ENCODE measurements around the gene PPM1N. TPM values are rescaled to one million over a fixed set of nuclear protein-coding genes. Genes with fewer than 3 reads are reported as not detected.

PPM1N gene
- total and polyA plus RNA-seq, 4 donors: 0.67 to 2.5 (median 0.88) TPM; not detected in 1

- intact Hi-C loops (cut with DNase I): no loop called here
- no peaks in the 10 kb centered on the region for H3K4me1 ChIP-seq (ENCODE audit: control insufficient read depth in 1 of 2, insufficient read depth in 2 of 2, low read length in 2 of 2)
- no peaks in the 10 kb centered on the region for H3K36me3 ChIP-seq (ENCODE audit: control insufficient read depth in 1 of 2, insufficient read depth in 2 of 2, low read length in 1 of 2)
- no peaks in the 10 kb centered on the region for H3K9me3 ChIP-seq (ENCODE audit: control insufficient read depth, low read length)
- peak overlapping the region in 1 of 2 donors; percentile 91 for H3K27ac ChIP-seq (ENCODE audit: low read depth in 1 of 2, low read length in 2 of 2)
- ATAC-seq (ENCODE audit: low FRiP score) (peak; percentile 82), DNase-seq (peak; percentile 95)
- WGBS, 2 donors: 0% methylated on average over 62 to 66 of the region's 66 CpGs
- H3K4me3 ChIP-seq (ENCODE audit: low read length in 2 of 2): peak overlapping the region; percentile 23 to 35
- H3K27me3 ChIP-seq (ENCODE audit: control insufficient read depth in 1 of 2, insufficient read depth in 2 of 2, low read length in 1 of 2): no peaks in the 10 kb centered on the region
These were observed 28.9 kb upstream of the PPM1N start for GRCh38 chr19:45469132-45469944.

DNA sequence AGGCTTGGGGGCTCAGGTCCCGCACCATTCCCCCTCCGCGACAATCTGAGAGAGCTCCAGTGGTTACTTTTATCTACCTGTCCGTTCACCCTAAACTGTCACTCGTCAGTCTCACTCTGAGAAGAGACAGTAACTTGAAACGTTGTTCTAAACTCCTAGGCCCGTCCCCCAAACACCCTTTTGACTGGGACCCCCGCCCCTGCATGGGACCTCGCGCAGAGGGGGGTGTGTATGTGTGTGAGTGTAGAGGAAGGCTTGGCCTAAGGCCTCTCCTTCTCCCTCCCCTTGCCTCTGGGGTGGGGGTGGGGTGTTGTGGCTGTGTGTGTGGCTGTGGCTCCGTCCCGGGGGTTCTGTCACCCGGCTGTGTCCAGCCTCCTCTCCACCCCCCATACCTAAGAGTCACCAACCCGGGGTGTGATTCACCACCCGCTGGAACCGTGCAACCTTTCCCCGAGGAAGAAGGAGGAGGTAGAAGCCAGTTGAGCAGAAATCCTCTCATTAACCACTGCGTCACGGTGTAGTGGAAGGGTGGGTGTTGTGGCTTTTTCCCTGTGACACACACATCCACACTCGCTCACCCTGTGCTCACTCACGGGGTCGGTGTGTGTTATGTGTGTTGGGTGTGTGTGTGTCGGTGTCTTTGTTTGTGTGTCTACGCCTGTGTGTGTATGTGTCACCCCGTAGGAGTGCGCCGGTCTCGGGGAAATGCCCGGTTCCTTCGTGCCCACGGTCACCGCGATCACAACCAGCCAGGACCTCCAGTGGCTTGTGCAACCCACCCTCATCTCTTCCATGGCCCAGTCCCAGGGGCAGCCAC, 28.1 kb upstream of the PPM1N start:
- Histone ChIP-seq H3K4me1 (ENCODE audit: control insufficient read depth in 1 of 2, insufficient read depth in 2 of 2, low read length in 2 of 2) (no peaks in the 10 kb centered on the region), H3K27me3 (ENCODE audit: control insufficient read depth in 1 of 2, insufficient read depth in 2 of 2, low read length in 1 of 2) (no peaks in the 10 kb centered on the region), H3K9me3 (ENCODE audit: control insufficient read depth, low read length) (no peaks in the 10 kb centered on the region), H3K4me3 (ENCODE audit: low read length in 2 of 2) (no peak overlapping the region), H3K27ac (ENCODE audit: low read depth in 1 of 2, low read length in 2 of 2) (peak overlapping the region in 1 of 2 donors; percentile 4), H3K36me3 (ENCODE audit: control insufficient read depth in 1 of 2, insufficient read depth in 2 of 2, low read length in 1 of 2) (no peaks in the 10 kb centered on the region)
- intact Hi-C loops (cut with DNase I): no loop called here
- DNase-seq (peak; percentile 64 to 89), ATAC-seq (ENCODE audit: low FRiP score) (peak; percentile 1)
- 41 to 43% methylated on average over 33 of the region's 33 CpGs for WGBS, 2 donors

- ATAC-seq (ENCODE audit: low FRiP score): no peak
- no peak for DNase-seq
- H3K27ac ChIP-seq (ENCODE audit: low read depth in 1 of 2, low read length in 2 of 2): no peak overlapping the region
- no peaks in the 10 kb centered on the region for H3K4me1 ChIP-seq (ENCODE audit: control insufficient read depth in 1 of 2, insufficient read depth in 2 of 2, low read length in 2 of 2)
- H3K36me3 ChIP-seq (ENCODE audit: control insufficient read depth in 1 of 2, insufficient read depth in 2 of 2, low read length in 1 of 2): no peaks in the 10 kb centered on the region
- 89 to 92% methylated on average over 15 of the region's 15 CpGs for WGBS, 2 donors
- intact Hi-C loops (cut with DNase I): no loop called here
- no peak overlapping the region for H3K4me3 ChIP-seq (ENCODE audit: low read length in 2 of 2)
- H3K9me3 ChIP-seq (ENCODE audit: control insufficient read depth, low read length): no peaks in the 10 kb centered on the region
- H3K27me3 ChIP-seq (ENCODE audit: control insufficient read depth in 1 of 2, insufficient read depth in 2 of 2, low read length in 1 of 2): no peaks in the 10 kb centered on the region
These were observed 27.5 kb upstream of the PPM1N start for GRCh38 chr19:45470762-45471081.

- Histone ChIP-seq H3K9me3 (ENCODE audit: control insufficient read depth, low read length) (no peaks in the 10 kb centered on the region), H3K4me3 (ENCODE audit: low read length in 2 of 2) (no peak overlapping the region), H3K4me1 (ENCODE audit: control insufficient read depth in 1 of 2, insufficient read depth in 2 of 2, low read length in 2 of 2) (no peaks in the 10 kb centered on the region), H3K27me3 (ENCODE audit: control insufficient read depth in 1 of 2, insufficient read depth in 2 of 2, low read length in 1 of 2) (no peaks in the 10 kb centered on the region), H3K36me3 (ENCODE audit: control insufficient read depth in 1 of 2, insufficient read depth in 2 of 2, low read length in 1 of 2) (no peaks in the 10 kb centered on the region), H3K27ac (ENCODE audit: low read depth in 1 of 2, low read length in 2 of 2) (no peak overlapping the region)
- DNase-seq: peak in 1 of 2 donors; percentile 84
- no peak for ATAC-seq (ENCODE audit: low FRiP score)
- 90 to 92% methylated on average over 16 of the region's 16 CpGs for WGBS, 2 donors
- intact Hi-C loops (cut with DNase I): no loop called here
These were observed 26.9 kb upstream of the PPM1N start for GRCh38 chr19:45471111-45471930.

DNA sequence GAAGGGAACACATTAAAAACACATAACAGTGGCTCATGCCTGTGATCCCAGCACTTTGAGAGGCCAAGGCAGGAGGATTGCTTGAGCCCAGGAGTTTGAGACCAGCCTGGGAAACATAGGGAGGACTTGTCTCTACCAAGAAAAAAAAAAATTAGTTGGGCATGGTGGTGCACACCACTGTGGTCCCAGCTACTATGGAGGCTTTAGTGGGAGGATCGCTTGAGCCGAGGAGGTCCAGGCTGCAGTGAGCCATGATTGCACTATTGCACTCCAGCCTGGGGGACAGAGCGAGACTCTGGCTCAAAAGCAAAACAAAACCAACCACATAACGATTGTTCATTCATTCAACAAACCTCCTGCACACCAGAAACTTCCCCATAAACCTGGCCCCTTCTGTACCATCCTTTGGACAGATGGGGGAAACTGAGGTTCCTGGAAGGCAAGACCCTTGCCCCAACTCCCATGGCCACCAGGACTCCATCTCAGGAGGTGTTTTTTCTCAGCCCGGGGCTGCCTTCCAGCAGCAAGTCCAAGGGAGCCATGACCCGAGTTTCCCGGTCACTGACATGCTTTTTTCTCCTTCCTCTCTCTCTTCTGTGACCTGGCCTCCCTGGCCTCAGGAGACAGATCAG, 26.2 kb upstream of the PPM1N start:
- intact Hi-C loops (cut with DNase I): no loop called here
- Histone ChIP-seq H3K4me1 (ENCODE audit: control insufficient read depth in 1 of 2, insufficient read depth in 2 of 2, low read length in 2 of 2) (no peaks in the 10 kb centered on the region), H3K4me3 (ENCODE audit: low read length in 2 of 2) (no peak overlapping the region), H3K36me3 (ENCODE audit: control insufficient read depth in 1 of 2, insufficient read depth in 2 of 2, low read length in 1 of 2) (no peaks in the 10 kb centered on the region), H3K27me3 (ENCODE audit: control insufficient read depth in 1 of 2, insufficient read depth in 2 of 2, low read length in 1 of 2) (no peaks in the 10 kb centered on the region), H3K9me3 (ENCODE audit: control insufficient read depth, low read length) (no peaks in the 10 kb centered on the region), H3K27ac (ENCODE audit: low read depth in 1 of 2, low read length in 2 of 2) (no peak overlapping the region)
- ATAC-seq (ENCODE audit: low FRiP score): no peak
- DNase-seq: no peak
- WGBS, 2 donors: 70 to 71% methylated on average over 7 of the region's 7 CpGs

GRCh38 chr19:45472563-45473366, 25.5 kb upstream of the PPM1N start:
- intact Hi-C loops (cut with DNase I): no loop called here
- 51 to 57% methylated on average over 44 of the region's 44 CpGs for WGBS, 2 donors
- Histone ChIP-seq H3K27me3 (ENCODE audit: control insufficient read depth in 1 of 2, insufficient read depth in 2 of 2, low read length in 1 of 2) (no peaks in the 10 kb centered on the region), H3K27ac (ENCODE audit: low read depth in 1 of 2, low read length in 2 of 2) (no peak overlapping the region), H3K36me3 (ENCODE audit: control insufficient read depth in 1 of 2, insufficient read depth in 2 of 2, low read length in 1 of 2) (no peaks in the 10 kb centered on the region), H3K4me3 (ENCODE audit: low read length in 2 of 2) (no peak overlapping the region), H3K9me3 (ENCODE audit: control insufficient read depth, low read length) (no peaks in the 10 kb centered on the region), H3K4me1 (ENCODE audit: control insufficient read depth in 1 of 2, insufficient read depth in 2 of 2, low read length in 2 of 2) (no peaks in the 10 kb centered on the region)
- DNase-seq (peak in 1 of 2 donors; percentile 88), ATAC-seq (ENCODE audit: low FRiP score) (no peak)

GRCh38 chr19:45473367-45473681, 24.9 kb upstream of the PPM1N start:
- ATAC-seq (ENCODE audit: low FRiP score) (no peak), DNase-seq (no peak)
- Histone ChIP-seq H3K9me3 (ENCODE audit: control insufficient read depth, low read length) (no peaks in the 10 kb centered on the region), H3K27me3 (ENCODE audit: control insufficient read depth in 1 of 2, insufficient read depth in 2 of 2, low read length in 1 of 2) (no peaks in the 10 kb centered on the region), H3K36me3 (ENCODE audit: control insufficient read depth in 1 of 2, insufficient read depth in 2 of 2, low read length in 1 of 2) (no peaks in the 10 kb centered on the region), H3K27ac (ENCODE audit: low read depth in 1 of 2, low read length in 2 of 2) (no peak overlapping the region), H3K4me3 (ENCODE audit: low read length in 2 of 2) (no peak overlapping the region), H3K4me1 (ENCODE audit: control insufficient read depth in 1 of 2, insufficient read depth in 2 of 2, low read length in 2 of 2) (peaks cover 0 to 2% of the 10 kb centered on the region in 2 donors)
- WGBS, 2 donors: 46 to 57% methylated on average over 5 of the region's 5 CpGs
- intact Hi-C loops (cut with DNase I): no loop called here
